Upper lobe of left lung (tissue), 4 donors: ENCODE measurements around the gene KIAA1755.

Experiments used
- EP300 ChIP-seq, 4 donors: sonication (generic); formaldehyde crosslinking; IDR thresholded peaks; one replicate each; pipeline ENCODE4 v1.5.1; 2017; ENCODE audit warnings: antibody characterized with exemption in 4 of 4, control low read depth in 2 of 4
- POLR2A ChIP-seq, 4 donors: fragments of 450-650 bp; IDR thresholded peaks; one replicate each; pipeline ENCODE4 v1.5.1; 2016 to 2017; ENCODE audit warnings: antibody characterized with exemption in 4 of 4, mild to moderate bottlenecking in 2 of 4
- POLR2AphosphoS5 ChIP-seq, 2 donors: sonication (generic); formaldehyde crosslinking; IDR thresholded peaks; one replicate each; pipeline ENCODE4 v1.5.1; 2017; ENCODE audit warnings: antibody characterized with exemption in 2 of 2
- TF ChIP-seq, protein P1 (sequence below), 6 experiments: fragments of 450-650 bp in 4 of 6; fragments of 200-600 bp in 2 of 6; sonication (generic) in 2 of 6; IDR thresholded peaks; one replicate each; pipeline ENCODE4 v1.5.1; 2016 to 2019; ENCODE audit warnings: antibody characterized with exemption in 6 of 6

DNA sequence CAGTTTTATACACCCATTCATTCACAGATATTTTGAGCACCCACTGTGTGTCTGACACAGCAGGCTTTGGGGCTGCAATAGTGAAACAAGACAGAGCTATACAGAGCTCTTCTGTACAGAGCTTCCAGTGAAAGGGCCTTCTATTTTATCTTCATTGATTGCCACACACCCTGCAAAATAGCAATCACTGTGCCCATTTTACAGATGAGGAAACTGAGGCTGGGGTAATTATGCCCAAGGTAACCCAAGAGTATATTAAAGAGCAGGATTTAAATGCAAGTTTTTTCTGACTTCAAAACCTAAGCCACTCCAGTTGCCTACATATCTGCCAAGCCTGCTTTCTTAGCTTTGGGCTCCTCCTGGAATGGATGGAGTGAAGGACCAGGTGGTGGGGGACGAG is 47.9 kb upstream of the KIAA1755 start:
- no peak for TF ChIP-seq POLR2A (IDR thresholded peaks at IDR 0.05)
- TF ChIP-seq, protein P1, sequence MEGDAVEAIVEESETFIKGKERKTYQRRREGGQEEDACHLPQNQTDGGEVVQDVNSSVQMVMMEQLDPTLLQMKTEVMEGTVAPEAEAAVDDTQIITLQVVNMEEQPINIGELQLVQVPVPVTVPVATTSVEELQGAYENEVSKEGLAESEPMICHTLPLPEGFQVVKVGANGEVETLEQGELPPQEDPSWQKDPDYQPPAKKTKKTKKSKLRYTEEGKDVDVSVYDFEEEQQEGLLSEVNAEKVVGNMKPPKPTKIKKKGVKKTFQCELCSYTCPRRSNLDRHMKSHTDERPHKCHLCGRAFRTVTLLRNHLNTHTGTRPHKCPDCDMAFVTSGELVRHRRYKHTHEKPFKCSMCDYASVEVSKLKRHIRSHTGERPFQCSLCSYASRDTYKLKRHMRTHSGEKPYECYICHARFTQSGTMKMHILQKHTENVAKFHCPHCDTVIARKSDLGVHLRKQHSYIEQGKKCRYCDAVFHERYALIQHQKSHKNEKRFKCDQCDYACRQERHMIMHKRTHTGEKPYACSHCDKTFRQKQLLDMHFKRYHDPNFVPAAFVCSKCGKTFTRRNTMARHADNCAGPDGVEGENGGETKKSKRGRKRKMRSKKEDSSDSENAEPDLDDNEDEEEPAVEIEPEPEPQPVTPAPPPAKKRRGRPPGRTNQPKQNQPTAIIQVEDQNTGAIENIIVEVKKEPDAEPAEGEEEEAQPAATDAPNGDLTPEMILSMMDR (IDR thresholded peaks at IDR 0.05) = no peak
- TF ChIP-seq EP300 (IDR thresholded peaks at IDR 0.05) = no peak
- no peak for TF ChIP-seq POLR2AphosphoS5 (IDR thresholded peaks at IDR 0.05)
